ENCODE data around the gene TNRC18.
A peak's percentile ranks its signal among the peaks of the same experiment; 100 is the strongest.

The TNRC18 gene

DNA sequence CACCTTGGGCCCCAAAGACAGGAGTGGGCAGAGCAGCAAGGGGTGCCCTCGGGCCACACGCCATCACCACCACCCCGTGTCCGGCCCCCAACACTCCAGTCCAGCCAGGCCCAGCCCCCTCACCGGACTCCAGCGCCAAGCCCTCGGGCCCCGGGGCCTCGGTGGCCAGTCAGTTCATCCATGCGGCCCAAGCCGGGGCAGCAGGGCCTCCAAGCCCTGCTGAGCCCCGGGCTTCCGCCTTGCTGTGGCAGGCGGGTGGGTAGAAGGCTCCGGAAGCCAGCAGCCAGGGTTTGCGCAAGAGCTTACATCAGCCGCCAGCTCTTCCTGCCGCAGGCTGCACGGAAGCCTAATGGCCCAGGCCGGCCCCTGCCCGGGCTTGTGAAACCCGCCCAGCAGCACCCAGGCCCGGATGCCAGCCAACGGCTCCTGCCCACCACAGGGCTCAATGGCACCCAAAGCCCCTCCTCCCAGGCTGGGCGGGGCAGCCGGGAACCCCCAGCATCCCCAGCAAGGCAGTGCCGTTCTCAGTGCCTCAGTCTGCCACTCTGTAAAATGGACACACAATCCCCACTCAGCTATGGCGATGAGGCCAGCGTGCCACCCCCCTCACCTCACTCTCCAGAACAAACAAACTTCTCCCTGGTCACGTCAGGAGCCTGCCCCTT, 26.5 kb downstream of the TNRC18 start (continued):
- TF ChIP-seq, protein P1, sequence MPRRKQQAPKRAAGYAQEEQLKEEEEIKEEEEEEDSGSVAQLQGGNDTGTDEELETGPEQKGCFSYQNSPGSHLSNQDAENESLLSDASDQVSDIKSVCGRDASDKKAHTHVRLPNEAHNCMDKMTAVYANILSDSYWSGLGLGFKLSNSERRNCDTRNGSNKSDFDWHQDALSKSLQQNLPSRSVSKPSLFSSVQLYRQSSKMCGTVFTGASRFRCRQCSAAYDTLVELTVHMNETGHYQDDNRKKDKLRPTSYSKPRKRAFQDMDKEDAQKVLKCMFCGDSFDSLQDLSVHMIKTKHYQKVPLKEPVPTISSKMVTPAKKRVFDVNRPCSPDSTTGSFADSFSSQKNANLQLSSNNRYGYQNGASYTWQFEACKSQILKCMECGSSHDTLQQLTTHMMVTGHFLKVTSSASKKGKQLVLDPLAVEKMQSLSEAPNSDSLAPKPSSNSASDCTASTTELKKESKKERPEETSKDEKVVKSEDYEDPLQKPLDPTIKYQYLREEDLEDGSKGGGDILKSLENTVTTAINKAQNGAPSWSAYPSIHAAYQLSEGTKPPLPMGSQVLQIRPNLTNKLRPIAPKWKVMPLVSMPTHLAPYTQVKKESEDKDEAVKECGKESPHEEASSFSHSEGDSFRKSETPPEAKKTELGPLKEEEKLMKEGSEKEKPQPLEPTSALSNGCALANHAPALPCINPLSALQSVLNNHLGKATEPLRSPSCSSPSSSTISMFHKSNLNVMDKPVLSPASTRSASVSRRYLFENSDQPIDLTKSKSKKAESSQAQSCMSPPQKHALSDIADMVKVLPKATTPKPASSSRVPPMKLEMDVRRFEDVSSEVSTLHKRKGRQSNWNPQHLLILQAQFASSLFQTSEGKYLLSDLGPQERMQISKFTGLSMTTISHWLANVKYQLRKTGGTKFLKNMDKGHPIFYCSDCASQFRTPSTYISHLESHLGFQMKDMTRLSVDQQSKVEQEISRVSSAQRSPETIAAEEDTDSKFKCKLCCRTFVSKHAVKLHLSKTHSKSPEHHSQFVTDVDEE (CRISPR knock-in tag; IDR thresholded peaks at IDR 0.05): no peak
- TF ChIP-seq RARB (CRISPR knock-in tag; IDR thresholded peaks at IDR 0.05): no peak

DNA sequence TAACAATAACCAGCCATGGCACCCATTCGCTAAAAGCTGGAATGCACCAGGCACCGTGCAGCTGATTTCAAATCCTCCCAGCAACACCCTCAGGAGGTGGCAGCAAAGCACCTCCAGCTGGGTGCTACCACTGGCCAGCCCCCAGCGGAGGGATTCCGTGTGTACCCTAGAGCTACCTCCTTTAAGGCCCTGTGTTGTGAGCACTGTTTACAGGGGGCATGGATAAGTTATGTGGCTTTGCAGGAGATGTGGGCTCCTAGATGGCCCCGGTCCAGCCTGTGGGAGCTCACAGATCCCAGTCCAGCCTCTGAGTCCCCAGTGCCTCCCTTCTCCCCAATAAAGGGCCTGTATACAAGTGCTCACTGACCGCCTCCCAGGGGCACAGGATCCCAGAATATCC, 27.1 kb downstream of the TNRC18 start:
- peak; percentile 9 for ATAC-seq
- TF ChIP-seq ZNF70 (CRISPR knock-in tag; IDR thresholded peaks at IDR 0.05): no peak
- TF ChIP-seq, protein P2, sequence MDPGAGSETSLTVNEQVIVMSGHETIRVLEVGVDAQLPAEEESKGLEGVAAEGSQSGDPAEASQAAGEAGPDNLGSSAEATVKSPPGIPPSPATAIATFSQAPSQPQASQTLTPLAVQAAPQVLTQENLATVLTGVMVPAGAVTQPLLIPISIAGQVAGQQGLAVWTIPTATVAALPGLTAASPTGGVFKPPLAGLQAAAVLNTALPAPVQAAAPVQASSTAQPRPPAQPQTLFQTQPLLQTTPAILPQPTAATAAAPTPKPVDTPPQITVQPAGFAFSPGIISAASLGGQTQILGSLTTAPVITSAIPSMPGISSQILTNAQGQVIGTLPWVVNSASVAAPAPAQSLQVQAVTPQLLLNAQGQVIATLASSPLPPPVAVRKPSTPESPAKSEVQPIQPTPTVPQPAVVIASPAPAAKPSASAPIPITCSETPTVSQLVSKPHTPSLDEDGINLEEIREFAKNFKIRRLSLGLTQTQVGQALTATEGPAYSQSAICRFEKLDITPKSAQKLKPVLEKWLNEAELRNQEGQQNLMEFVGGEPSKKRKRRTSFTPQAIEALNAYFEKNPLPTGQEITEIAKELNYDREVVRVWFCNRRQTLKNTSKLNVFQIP (CRISPR knock-in tag; IDR thresholded peaks at IDR 0.05; ENCODE audit: borderline replicate concordance, low read depth): no peak
- TF ChIP-seq ZC3H10 (CRISPR knock-in tag; IDR thresholded peaks at IDR 0.05): no peak
- TF ChIP-seq TOX (CRISPR knock-in tag; IDR thresholded peaks at IDR 0.05; ENCODE audit: borderline replicate concordance): no peak
- TF ChIP-seq, protein P3, sequence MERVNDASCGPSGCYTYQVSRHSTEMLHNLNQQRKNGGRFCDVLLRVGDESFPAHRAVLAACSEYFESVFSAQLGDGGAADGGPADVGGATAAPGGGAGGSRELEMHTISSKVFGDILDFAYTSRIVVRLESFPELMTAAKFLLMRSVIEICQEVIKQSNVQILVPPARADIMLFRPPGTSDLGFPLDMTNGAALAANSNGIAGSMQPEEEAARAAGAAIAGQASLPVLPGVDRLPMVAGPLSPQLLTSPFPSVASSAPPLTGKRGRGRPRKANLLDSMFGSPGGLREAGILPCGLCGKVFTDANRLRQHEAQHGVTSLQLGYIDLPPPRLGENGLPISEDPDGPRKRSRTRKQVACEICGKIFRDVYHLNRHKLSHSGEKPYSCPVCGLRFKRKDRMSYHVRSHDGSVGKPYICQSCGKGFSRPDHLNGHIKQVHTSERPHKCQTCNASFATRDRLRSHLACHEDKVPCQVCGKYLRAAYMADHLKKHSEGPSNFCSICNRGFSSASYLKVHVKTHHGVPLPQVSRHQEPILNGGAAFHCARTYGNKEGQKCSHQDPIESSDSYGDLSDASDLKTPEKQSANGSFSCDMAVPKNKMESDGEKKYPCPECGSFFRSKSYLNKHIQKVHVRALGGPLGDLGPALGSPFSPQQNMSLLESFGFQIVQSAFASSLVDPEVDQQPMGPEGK (CRISPR knock-in tag; IDR thresholded peaks at IDR 0.05; ENCODE audit: borderline replicate concordance): no peak
- no peak for TF ChIP-seq ARNTL (CRISPR knock-in tag; IDR thresholded peaks at IDR 0.05; ENCODE audit: borderline replicate concordance, low read depth)
- no peak for TF ChIP-seq PPARA (CRISPR knock-in tag; IDR thresholded peaks at IDR 0.05; ENCODE audit: borderline replicate concordance)
- no peak for TF ChIP-seq ZFP3 (CRISPR knock-in tag; IDR thresholded peaks at IDR 0.05)
- TF ChIP-seq ESRRG (CRISPR knock-in tag; IDR thresholded peaks at IDR 0.05): no peak
- no peak for TF ChIP-seq SNAI2 (CRISPR knock-in tag; IDR thresholded peaks at IDR 0.05)
- no peak for TF ChIP-seq ISL1 (CRISPR knock-in tag; IDR thresholded peaks at IDR 0.05)

DNA sequence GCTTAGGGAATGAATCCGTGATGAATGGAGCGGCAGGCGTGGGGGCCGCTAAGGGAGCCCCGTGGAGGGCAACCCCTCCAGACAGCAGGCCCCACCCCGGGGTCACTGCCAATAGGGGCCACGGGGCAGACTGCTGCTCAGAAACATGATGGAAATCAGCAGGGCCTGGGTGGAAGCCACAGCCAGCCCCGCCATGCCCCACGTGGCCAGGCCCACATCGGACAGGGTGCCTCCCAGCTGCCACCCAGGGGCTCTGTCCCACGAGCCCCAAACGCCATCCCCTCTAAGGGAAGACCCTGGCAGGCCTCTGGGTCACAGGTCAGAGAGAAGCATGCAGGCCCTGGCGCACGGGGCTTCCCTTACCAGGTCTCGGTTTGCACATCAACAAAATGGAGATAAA, 28.4 kb downstream of the TNRC18 start:
- no peak for ATAC-seq
- TF ChIP-seq ZNF565 (CRISPR knock-in tag; conservative IDR thresholded peaks at IDR 0.05; ENCODE audit: low read depth) (no peak), GLIS3 (CRISPR knock-in tag; IDR thresholded peaks at IDR 0.05) (no peak), SNAI2 (CRISPR knock-in tag; IDR thresholded peaks at IDR 0.05) (no peak), CSDC2 (CRISPR knock-in tag; IDR thresholded peaks at IDR 0.05) (no peak)
- TF ChIP-seq, protein P3 (CRISPR knock-in tag; IDR thresholded peaks at IDR 0.05; ENCODE audit: borderline replicate concordance): no peak
- TF ChIP-seq, protein P4, sequence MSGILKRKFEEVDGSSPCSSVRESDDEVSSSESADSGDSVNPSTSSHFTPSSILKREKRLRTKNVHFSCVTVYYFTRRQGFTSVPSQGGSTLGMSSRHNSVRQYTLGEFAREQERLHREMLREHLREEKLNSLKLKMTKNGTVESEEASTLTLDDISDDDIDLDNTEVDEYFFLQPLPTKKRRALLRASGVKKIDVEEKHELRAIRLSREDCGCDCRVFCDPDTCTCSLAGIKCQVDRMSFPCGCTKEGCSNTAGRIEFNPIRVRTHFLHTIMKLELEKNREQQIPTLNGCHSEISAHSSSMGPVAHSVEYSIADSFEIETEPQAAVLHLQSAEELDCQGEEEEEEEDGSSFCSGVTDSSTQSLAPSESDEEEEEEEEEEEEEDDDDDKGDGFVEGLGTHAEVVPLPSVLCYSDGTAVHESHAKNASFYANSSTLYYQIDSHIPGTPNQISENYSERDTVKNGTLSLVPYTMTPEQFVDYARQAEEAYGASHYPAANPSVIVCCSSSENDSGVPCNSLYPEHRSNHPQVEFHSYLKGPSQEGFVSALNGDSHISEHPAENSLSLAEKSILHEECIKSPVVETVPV (CRISPR knock-in tag; IDR thresholded peaks at IDR 0.05): no peak
- TF ChIP-seq, protein P2 (CRISPR knock-in tag; IDR thresholded peaks at IDR 0.05; ENCODE audit: borderline replicate concordance, low read depth): no peak
